Liver (tissue), 9 donors: ENCODE data around the gene VAMP1. TPM values are rescaled to one million over a fixed set of nuclear protein-coding genes. Genes with fewer than 3 reads are reported as not detected.

Experiments
- DNase-seq: peaks from one replicate; pipeline ENCODE4 v3.0.0-alpha.2; 2017; ENCODE audit warnings: low spot score
- H3K27ac ChIP-seq, 2 donors: one replicate each; pipeline ENCODE4 v1.7.0; 2013; ENCODE audit warnings: inconsistent platforms in 2 of 2, low read length in 2 of 2, control low read depth in 1 of 2, low read depth in 1 of 2, mild to moderate bottlenecking in 1 of 2
- H3K27me3 ChIP-seq, 4 donors: one replicate each; pipeline versions ENCODE4 v1.6.1 to v1.7.0; 2013; ENCODE audit warnings: low read length in 3 of 4, inconsistent platforms in 1 of 4, mild to moderate bottlenecking in 1 of 4, moderate library complexity in 1 of 4; ENCODE audit not compliant: control insufficient read depth in 4 of 4, insufficient read depth in 4 of 4
- H3K36me3 ChIP-seq, 4 donors: one replicate each; pipeline versions ENCODE4 v1.6.1 to v1.7.0; 2013; ENCODE audit warnings: low read length in 3 of 4, mild to moderate bottlenecking in 3 of 4, low read depth in 1 of 4, moderate library complexity in 1 of 4; ENCODE audit not compliant: control insufficient read depth in 4 of 4, insufficient read depth in 3 of 4
- H3K4me1 ChIP-seq, 4 donors: one replicate each; pipeline versions ENCODE4 v1.6.1 to v1.7.0; 2013; ENCODE audit warnings: low read length in 3 of 4, mild to moderate bottlenecking in 3 of 4, moderate library complexity in 1 of 4; ENCODE audit not compliant: control insufficient read depth in 4 of 4, insufficient read depth in 4 of 4
- H3K4me3 ChIP-seq, 3 donors: one replicate each; pipeline versions ENCODE4 v1.6.1 to v1.7.0; 2013; ENCODE audit warnings: low read length in 3 of 3, control low read depth in 1 of 3, low read depth in 1 of 3, mild to moderate bottlenecking in 1 of 3
- H3K9ac ChIP-seq, 2 donors: one replicate each; pipeline ENCODE4 v1.7.0; 2013; ENCODE audit warnings: low read length in 2 of 2, mild to moderate bottlenecking in 2 of 2, moderate library complexity in 2 of 2, control low read depth in 1 of 2, low read depth in 1 of 2
- H3K9me3 ChIP-seq, 4 donors: one replicate each; pipeline versions ENCODE4 v1.6.1 to v1.7.0; 2013; ENCODE audit warnings: low read length in 3 of 4; ENCODE audit not compliant: control insufficient read depth in 4 of 4
- ATF3 ChIP-seq: IDR thresholded peaks from 2 replicates; pipeline ENCODE4 v1.6.1; 2016; ENCODE audit warnings: antibody characterized with exemption
- CTCF ChIP-seq: fragments of 150-350 bp; IDR thresholded peaks from 2 replicates; pipeline ENCODE4 v1.5.1; 2017; ENCODE audit warnings: improper control_type of control experiment, low read depth, low read length; ENCODE audit not compliant: missing input control
- EGR1 ChIP-seq, 2 donors: IDR thresholded peaks; 2 replicates each; pipeline ENCODE4 v1.6.1; 2016 to 2018; ENCODE audit warnings: antibody characterized with exemption in 2 of 2, low read depth in 2 of 2
- FOXA1 ChIP-seq: IDR thresholded peaks from 2 replicates; pipeline ENCODE4 v1.6.1; 2016; ENCODE audit warnings: antibody characterized with exemption
- FOXA2 ChIP-seq: IDR thresholded peaks from 2 replicates; pipeline ENCODE4 v1.6.1; 2016; ENCODE audit warnings: antibody characterized with exemption
- GABPA ChIP-seq, 2 donors: IDR thresholded peaks in 1 of 2; conservative IDR thresholded peaks in 1 of 2; 2 replicates each; pipeline ENCODE4 v1.6.1; 2016; ENCODE audit warnings: antibody characterized with exemption in 2 of 2, mild to moderate bottlenecking in 1 of 2, moderate library complexity in 1 of 2
- HNF4A ChIP-seq, 2 donors: conservative IDR thresholded peaks; 2 replicates each; pipeline ENCODE4 v1.6.1; 2016; ENCODE audit warnings: antibody characterized with exemption in 2 of 2, mild to moderate bottlenecking in 2 of 2
- HNF4G ChIP-seq: IDR thresholded peaks from 2 replicates; pipeline ENCODE4 v1.6.1; 2016; ENCODE audit warnings: antibody characterized with exemption
- MAX ChIP-seq: IDR thresholded peaks from 2 replicates; pipeline ENCODE4 v1.6.1; 2016; ENCODE audit warnings: antibody characterized with exemption
- NR2F2 ChIP-seq: IDR thresholded peaks from 2 replicates; pipeline ENCODE4 v1.6.1; 2016; ENCODE audit warnings: antibody characterized with exemption
- RAD21 ChIP-seq, 2 donors: IDR thresholded peaks; 2 replicates each; pipeline ENCODE4 v1.6.1; 2016; ENCODE audit warnings: antibody characterized with exemption in 2 of 2, mild to moderate bottlenecking in 2 of 2
- REST ChIP-seq: IDR thresholded peaks from 2 replicates; pipeline ENCODE4 v1.6.1; 2016; ENCODE audit warnings: antibody characterized with exemption, mild to moderate bottlenecking
- SP1 ChIP-seq: IDR thresholded peaks from 2 replicates; pipeline ENCODE4 v1.6.1; 2018; ENCODE audit warnings: antibody characterized with exemption, mild to moderate bottlenecking
- TAF1 ChIP-seq: conservative IDR thresholded peaks from 2 replicates; pipeline ENCODE4 v1.6.1; 2016; ENCODE audit warnings: antibody characterized with exemption, mild to moderate bottlenecking
- YY1 ChIP-seq: IDR thresholded peaks from 2 replicates; pipeline ENCODE4 v1.6.1; 2016; ENCODE audit warnings: antibody characterized with exemption, mild to moderate bottlenecking
- ZBTB33 ChIP-seq: IDR thresholded peaks from 2 replicates; pipeline ENCODE4 v1.6.1; 2016; ENCODE audit warnings: antibody characterized with exemption
- WGBS: extraction: QIAGEN DNeasy Blood & Tissue Kit; methylation state at CpG from one replicate; pipeline ENCODE4 v1.1.7; 2013; 5-methylcytosine and 5-hydroxymethylcytosine counted together
- polyA plus RNA-seq, 2 donors: library from polyadenylated mRNA; stranded (reverse) in 1 of 2; unstranded in 1 of 2; fragments of 200-250 nt in 1 of 2; fragments of >200 nt in 1 of 2; fragmentation: Nextera tagmentation in 1 of 2; extraction: Ambion mirVana in 1 of 2; gene quantifications; one replicate each; pipeline versions ENCODE4 v1.2.1 to v1.2.3, GENCODE V29; 2013 to 2015
- total RNA-seq, 2 donors: library from RNA; depleted of rRNA; stranded (reverse); fragments of >200 nt; gene quantifications; one replicate each; pipeline ENCODE4 v1.2.3, GENCODE V29; 2014
- donor health status: healthy.
- donor health status: healthy.
- donor health status: healthy.
- donor health status: healthy.
- donor health status: healthy.

The VAMP1 gene
- total and polyA plus RNA-seq, 4 donors, result 2.4 to 6.4 (median 5.0) TPM

- H3K36me3 ChIP-seq, result peaks cover 2 to 4% (median 3%) of the 10 kb centered on the region in 4 donors
- WGBS, result 26% methylated on average over 16 of the region's 16 CpGs
- no peaks in the 10 kb centered on the region for H3K27me3 ChIP-seq
- peak overlapping the region; percentile 77 to 90 (median 78) for H3K4me3 ChIP-seq
- no peak for DNase-seq
- peak overlapping the region; percentile 86 to 90 for H3K27ac ChIP-seq
- H3K9me3 ChIP-seq, result no peaks in the 10 kb centered on the region
- peaks cover 10 to 32% (median 20%) of the 10 kb centered on the region in 4 donors for H3K4me1 ChIP-seq
- H3K9ac ChIP-seq, result peak overlapping the region; percentile 30 to 82
- TF ChIP-seq EGR1 (IDR thresholded peaks at IDR 0.05; ENCODE audit: low read depth in 2 of 2), result no peak
- no peak for TF ChIP-seq FOXA2
These were observed 685 bp downstream of the VAMP1 start for GRCh38 chr12:6469609-6470374.

- H3K27me3 ChIP-seq, result no peaks in the 10 kb centered on the region
- H3K27ac ChIP-seq, result peak overlapping the region in 1 of 2 donors; percentile 22
- H3K36me3 ChIP-seq, result peaks cover 2 to 11% (median 8%) of the 10 kb centered on the region in 4 donors
- H3K9ac ChIP-seq, result no peak overlapping the region
- 42% methylated on average over 6 of the region's 6 CpGs for WGBS
- TF ChIP-seq NR2F2 (no peak), TAF1 (no peak), GABPA (IDR thresholded peaks at IDR 0.05 in 1 of 2, conservative IDR thresholded peaks at IDR 0.05 in 1 of 2) (no peak), FOXA2 (no peak), YY1 (no peak), SP1 (no peak), FOXA1 (no peak), MAX (no peak), ATF3 (no peak), CTCF (no peak), EGR1 (IDR thresholded peaks at IDR 0.05; ENCODE audit: low read depth in 2 of 2) (no peak), ZBTB33 (no peak), HNF4G (no peak), HNF4A (conservative IDR thresholded peaks at IDR 0.05) (no peak), RAD21 (IDR thresholded peaks at IDR 0.05) (no peak), REST (no peak)
- peak overlapping the region in 1 of 3 donors; percentile 77 for H3K4me3 ChIP-seq
- no peaks in the 10 kb centered on the region for H3K9me3 ChIP-seq
- DNase-seq, result no peak
- peaks cover 10 to 30% (median 20%) of the 10 kb centered on the region in 4 donors for H3K4me1 ChIP-seq
These were observed 1.4 kb downstream of the VAMP1 start for GRCh38 chr12:6469092-6469491.
